NCI-H187 treated with DMSO at 0.1 percent for 48 hours (cell line): ENCODE results near the gene METTL14.
"Not testable (repeated sequence)": the region's sequence is repeated elsewhere in the genome, so short reads cannot be mapped to it uniquely, and the experiment has no call there.

Experiments used
- DNase-seq: peaks from one replicate; lab custom pipeline; 2025; lab: John Stamatoyannopoulos, UW

Gene METTL14

DNA sequence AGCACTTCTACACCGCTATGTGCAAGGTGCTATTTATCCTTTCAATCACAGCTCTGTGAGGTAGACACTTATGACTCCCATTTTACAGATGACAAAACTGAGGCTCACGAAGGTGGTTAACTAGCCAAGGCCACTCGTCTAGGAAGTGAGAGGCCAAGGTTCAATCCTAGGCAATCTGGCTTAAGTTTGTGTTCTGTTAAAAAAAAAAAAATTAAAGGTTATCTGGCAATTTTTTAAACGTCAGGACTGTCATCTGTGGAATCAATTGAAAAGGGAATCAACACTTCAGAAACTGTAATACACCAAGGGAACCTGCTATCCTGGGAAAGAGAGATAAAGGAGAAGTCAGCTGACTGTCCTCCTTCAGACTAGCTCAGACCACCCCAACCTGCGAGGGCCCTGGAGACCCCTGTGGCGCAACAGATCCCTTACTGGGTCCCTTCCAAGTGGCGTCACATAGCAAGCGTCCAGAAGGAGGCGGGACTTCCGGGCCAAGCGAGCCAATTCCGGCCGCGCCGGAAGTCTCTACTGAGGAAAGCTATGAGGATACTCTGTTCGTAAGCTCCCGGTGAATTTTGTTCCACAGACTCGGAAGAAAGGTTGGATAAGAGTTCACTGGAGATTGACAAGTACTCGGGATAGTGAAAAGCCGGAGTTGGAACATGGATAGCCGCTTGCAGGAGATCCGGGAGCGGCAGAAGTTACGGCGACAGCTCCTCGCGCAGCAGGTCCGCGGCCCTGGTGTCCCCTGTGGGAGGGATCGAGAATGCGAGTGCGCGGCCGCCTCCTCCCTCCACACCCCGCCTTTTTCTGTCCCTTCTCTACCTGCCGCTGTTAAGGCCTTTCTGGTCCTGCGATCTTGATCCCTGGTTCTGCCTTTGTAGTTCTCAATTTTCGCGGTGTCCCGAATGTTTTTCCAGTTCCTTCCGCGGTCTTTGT lies at the start of gene METTL14:
Gene METTL14 (plus strand): TSS at position 520 of the 939 bp plus-strand sequence. CDS start 143 bp downstream, at position 663.
- peak; percentile 13 for DNase-seq

DNA sequence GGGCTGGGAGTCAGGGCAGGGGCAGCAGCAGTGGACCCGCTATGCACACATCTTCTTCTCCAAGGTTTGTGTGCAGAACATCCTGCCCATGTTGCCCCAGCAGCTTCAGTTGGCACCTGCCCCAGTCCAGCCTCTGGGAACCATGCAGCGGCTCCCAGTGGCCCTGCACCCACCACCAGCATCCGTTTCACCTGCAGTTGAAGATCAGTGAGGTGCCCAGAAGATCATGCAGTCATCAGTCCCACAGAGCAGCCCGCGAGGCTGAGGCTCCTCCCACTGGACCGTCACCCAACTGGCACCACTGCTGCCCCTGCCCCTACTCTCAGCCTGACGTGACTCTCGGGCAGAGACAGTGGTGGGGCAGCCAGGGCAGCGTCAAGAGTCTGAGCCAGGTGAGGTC lies 49.1 kb upstream of the METTL14 start:
- DNase-seq, result not testable (repeated sequence)

DNA sequence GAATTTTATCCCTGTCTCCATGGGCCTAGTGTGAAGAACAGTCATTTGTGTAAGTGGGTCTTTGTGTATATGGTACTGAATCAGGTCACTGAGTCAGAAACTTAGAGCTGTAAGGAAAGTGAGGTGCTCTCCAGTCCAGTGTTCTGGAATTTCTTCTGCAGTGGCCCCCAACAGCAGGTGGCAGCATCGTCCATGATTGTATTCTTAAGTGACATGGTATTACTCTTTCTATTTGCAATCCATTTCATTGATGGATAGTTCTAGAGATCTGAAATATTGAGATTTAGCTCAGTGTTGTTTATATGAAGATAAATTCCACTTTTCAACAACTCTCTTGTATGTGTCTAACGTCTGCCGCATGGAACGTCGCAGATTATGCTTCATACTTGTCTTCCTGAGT lies 20.5 kb upstream of the METTL14 start:
- DNase-seq, result not testable (repeated sequence)

DNA sequence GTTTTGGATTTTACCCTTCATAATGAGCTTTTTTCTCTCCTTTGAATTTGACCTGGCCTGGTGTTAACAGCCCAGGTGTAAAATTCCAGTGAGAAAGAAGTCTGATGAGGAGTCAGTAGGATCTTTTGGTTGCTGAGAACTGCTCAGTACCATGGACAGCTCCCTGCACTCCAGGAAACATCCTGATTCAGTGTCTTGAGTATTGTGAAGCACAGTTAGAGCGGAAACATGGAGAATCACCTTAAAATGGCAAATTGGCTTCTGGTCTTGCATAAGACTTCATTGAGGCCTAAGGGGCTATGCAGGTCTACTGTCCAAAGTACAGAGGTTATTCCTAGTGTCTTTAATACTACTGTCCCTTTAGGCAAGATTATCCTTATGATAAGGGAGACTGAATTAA lies 16.0 kb upstream of the METTL14 start:
- not testable (repeated sequence) for DNase-seq

DNA sequence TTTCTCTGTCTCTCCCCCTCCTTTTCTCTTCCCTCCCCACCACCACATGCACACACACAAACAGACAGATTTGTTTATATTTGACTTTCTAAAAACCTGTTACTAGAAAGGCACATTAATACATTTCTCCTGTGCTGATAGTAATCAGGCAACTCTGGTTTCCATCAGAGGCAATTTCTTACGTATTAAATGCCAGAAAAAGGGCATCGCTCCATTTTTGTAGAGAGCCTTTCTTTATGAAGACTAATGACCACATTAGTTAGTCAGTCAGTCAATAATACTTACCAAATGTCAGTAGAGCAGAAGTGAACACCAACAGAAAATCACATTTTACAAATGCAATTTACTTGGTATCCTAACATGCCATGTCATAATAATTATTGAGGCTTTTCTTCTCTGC lies 14.2 kb upstream of the METTL14 start:
- not testable (repeated sequence) for DNase-seq

DNA sequence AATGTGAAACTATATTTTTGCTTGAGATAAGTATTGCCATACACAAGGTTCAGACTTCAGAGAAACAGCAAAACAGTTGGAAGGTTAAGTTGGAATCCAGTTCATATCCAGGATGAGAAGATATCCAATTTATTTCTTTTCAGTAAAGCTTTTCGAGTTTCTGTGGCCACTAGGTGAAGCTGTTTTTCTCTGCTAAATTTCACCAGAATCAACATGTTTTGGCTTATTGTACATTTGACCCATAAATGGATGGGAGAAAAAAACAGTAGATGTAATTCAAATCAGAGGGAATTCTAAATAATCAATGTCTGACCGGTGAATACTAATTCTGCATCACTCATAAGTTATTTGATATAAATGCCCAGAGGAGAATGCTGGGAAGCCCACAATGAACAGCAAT lies 9.1 kb upstream of the METTL14 start:
- no peak for DNase-seq

DNA sequence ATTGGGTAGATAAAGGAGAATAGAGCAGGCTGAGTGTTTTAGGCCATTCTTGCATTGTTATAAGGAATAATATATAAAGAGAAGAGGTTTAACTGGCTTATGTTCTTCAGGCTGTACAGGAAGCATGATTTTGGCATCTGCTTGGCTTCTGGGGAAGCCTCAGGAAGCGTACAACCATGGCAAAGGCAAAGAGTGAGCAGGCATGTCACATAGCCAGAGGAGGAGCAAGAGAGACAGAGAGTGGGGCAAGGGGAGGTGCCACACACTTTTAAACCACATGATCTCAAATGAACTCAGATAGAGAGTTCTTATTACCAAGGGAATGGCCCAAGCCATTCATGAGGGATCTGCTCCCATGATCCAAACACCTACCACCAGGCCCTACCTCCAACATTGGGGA lies 4.4 kb upstream of the METTL14 start:
- no peak for DNase-seq

DNA sequence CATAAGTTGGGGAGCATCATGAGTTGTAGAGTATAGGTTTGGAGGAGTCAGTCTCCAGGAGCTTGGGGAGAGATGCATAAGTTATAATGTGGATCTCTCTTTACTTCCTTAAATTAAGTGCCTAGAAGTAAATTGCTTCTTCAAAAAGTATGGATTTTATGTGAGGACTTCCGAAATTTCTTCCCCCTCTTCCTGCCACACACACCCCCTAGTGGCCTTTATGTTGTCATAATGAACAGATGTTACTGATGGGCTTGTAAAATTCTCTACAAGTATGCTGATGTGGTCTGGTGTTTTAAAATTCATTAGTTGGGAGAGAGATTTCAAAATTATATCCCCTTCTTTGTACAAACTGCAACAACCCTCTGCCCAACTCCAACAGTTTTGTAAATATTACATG lies 2.3 kb upstream of the METTL14 start:
- DNase-seq, result no peak

DNA sequence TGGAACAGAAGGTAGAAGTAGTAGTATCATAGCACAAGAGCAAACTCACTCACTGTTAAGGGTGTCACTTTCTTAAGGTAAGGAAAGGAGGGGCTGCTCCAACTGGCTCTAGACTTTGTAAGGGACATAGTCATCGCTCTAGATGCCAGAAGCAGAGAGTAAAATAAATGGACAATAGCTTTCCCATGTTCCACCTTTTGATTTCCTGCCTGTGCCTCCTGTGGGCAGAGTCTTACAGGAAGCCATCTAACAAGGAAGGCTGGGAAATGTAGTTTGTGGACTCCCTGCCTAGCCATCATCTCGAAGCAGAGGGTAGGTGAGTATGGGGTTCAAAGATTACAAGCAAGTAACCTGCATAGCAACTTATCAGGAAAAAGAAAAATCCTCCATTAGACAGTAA lies 1.7 kb upstream of the METTL14 start:
- no peak for DNase-seq

DNA sequence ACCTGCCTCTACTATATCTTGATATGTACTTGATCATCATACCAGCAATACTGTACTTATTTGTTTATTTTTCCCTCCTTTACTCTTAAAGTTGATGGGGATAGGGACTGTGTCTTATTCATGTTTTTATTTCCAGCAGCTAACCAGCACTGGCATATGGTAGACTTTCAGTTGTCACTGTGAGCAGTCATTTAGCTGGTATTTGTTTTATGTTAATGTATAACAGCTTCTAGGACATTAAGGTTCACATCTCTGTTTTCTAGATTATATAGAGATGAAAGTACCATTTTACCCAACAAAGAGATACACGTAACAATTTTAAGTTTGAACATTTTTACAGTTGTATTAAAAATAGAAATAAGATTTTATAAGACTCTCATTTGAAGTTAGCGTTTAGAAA lies 17.9 kb downstream of the METTL14 start:
- no peak for DNase-seq

DNA sequence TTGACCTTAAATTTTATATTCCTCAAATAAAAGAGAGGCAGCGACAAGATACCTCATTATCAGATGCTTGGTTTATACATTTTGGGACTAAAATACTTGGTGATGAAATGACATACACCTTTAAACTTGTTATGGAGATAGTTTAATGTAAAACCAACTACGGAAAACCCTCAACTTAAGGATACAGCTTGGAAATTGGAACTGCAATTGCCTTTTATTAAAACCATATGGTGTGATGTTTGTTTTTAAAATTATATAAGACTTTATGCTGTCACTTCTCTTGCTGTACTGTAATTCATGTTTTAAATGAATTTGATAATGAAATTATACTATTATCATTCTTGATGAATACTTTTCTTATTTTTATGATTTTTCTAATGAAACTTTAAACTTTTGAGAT lies 25.9 kb downstream of the METTL14 start:
- DNase-seq, result no peak

DNA sequence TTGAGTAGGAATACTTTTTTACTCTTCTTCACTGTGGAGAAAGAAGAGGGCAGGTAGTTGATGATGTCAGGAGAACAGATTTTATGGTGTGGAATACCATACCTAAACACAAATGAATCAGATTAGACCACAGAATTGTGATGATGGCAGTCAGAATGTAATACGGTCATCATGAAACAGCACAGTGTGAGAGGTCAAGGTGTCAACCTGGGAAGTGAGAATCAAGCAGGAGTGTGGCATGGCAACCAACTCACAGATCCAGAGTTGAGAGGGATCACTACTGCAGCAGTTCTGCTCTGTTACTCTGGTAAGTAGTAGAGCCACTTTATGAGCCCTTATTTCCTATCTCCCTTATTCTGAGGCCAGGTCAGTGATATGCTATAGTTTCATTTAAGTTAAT lies 27.7 kb downstream of the METTL14 start:
- no peak for DNase-seq

DNA sequence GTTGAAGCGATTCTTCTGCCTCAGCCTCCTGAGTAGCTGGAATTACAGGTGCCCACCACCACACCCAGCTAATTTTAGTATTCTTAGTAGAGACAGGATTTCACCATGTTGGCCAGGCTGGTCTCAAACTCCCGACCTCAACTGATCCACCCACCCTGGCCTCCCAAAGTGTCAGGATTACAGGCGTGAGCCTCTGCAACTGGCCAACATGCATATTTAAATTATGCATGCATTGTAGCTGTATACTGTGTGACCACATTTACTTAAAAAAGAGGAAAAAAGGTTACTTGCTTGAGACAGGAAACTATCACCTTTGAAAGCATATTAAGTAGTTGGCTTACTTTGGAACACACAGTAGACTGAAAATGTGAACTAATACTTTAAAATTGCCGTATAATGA lies 29.5 kb downstream of the METTL14 start:
- DNase-seq, result no peak

DNA sequence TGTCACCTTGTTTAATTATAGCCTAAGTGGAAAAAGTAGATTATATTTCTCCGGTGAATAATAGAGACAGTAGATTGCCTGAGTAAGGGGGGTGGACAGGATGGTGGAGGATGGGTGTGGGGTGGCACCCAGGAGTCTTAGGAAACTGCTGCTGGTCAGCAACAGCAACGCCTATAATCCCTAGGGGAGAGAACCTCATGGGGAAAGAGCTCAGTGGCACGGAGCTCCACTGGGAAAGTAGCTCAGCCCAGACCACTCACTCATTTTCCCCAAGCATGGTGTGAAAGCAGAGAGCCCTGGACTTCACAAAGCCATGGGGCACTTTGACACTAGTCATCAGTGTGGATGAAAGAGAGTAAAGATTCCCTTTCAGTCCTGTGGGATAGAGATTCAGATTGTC lies 31.1 kb downstream of the METTL14 start:
- DNase-seq, result no peak

DNA sequence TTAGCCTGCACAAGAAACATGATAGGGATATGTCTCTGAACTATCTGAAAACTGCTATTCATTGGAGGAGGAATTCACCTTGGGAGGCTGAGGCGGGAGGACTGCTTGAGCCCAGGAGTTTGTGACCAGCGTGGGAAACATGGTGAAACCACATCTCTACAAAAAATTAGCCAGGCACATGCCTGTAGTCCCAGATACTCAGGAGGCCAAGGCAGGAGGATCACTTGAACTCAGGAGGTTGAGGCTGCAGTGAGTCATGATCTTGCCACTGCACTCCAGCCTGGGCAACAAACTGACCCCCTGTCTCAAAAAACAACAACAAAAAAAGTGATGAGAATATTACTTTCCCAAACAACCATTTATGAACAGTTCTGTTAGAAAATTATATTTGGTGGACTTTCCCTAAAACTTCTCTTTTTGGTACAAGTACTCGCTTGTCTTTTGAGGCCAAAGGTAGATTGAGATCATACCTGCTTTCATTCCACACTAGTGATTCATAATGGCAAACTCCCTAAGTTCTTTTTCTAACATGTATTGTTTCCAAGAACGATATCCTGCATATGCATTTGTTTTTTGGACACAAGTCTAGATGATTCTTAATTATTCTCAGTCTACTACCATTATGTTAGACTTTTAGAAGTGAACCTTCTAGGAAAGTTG lies 33.4 kb downstream of the METTL14 start:
- no peak for DNase-seq

DNA sequence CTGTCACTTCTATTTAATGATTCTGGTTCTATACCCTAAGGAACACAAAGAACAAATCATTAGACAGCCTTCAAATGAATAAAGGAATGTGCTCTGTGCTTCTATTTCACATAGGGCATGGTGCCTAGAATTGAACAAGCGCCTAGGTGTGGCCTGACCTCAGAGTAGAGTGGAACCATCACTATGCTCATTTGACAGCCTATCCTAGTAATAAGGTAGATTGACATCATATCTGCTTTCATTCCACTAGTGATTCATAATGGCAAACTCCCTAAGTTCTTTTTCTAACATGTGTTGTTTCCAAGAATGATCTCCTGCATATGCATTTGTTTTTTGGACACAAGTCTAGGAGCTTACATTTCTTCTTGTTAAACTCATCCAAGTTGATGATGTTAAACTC lies 36.6 kb downstream of the METTL14 start:
- no peak for DNase-seq

DNA sequence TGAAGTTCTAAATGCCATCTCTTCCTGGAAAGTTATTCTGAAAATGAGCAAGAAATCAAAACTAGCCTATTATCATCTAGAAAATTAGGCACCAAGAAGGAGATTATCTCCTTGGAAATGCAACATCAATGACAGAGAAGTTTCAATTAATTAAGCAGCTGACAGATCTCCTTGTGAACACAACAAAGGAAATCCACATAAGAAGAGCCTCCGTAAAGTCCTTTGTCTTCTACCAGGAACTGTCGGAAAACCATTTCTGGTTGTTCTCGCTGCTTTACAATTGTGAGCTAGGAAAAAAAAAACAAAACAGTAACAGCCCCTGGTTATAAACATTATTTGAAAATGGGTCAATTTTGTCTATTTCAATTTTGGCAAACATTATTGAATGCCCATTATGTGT lies 38.2 kb downstream of the METTL14 start:
- DNase-seq, result no peak

DNA sequence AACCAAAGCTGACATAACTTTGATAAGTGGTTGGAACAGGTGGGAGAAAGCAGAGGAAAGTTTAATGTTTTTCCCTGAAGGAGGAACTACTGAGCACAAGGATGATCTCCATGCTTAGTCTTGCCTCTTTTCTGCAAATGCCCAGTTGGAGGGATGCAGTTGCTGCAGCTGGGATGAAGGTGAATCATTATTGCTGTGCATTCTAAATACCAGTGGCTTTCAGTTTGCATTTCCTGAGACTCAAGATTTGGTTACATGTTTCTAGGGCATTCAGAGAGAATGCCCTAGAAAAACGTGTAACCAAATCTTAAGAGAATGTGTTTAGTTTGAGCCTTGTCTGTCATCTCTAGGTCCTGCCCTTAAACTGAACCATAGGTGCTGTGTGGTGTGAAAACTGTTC lies 42.2 kb downstream of the METTL14 start:
- DNase-seq, result no peak

DNA sequence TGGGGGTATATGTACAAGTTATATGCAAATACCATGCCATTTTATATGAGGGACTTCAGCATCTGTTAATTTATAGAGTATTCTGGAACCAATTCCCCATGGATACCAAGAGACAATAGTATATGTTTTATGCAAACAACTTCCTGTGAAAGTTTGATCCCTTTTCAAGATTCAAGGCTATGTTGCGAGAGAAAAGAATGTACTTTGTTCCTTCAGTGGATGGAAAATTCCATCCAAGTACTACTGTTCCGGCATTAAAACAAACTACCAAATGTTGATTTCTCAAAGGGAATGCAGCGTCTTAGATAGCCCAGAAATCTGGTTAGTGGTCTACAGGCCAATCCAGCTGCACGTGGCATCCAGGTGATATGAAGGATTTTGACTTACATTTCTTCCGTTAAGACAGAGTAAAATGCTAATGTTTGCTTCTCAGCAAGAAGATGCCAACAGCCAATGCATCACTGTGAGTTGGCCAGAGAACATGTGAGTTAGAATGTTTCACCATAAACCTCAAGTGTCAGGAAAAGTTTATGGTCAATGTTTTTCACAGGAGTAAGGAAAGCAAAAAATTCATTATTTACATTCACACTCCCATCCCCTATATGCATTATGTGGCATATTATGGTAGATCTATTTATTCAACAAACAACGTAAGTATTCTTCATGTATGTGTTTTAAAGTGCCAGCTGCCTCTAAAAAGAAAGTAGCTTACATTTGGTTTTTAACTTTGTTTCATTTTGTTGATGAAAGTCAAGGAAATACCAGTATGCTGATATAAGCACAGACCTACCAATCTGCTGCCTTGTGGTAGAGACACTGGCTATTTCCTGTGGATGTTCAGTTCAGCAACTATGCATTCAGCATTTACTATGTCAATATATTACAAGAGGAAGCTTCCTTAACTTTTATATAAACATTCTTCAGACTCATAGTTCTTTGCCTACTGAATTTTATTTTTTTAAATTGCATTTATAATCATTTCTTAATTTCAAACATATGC lies 44.4 kb downstream of the METTL14 start:
- no peak for DNase-seq

DNA sequence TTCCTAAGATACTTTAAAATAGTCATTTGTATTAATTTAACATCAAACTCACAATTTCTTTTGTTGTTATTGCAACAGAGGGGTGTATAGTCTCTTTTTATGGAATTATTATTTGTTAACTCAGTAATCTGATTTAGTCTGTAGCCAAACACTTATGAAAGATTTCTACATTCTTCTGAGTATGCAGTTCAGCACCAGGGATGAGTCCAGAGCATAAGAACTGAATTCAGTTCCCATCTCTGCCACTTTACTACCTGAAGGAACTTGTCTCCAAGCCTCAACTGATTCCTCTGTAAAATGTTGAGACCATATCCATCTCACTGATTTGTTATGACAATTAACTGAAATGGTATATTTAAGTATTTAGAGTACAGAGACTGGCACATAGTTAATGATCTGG lies 45.5 kb downstream of the METTL14 start:
- no peak for DNase-seq

DNA sequence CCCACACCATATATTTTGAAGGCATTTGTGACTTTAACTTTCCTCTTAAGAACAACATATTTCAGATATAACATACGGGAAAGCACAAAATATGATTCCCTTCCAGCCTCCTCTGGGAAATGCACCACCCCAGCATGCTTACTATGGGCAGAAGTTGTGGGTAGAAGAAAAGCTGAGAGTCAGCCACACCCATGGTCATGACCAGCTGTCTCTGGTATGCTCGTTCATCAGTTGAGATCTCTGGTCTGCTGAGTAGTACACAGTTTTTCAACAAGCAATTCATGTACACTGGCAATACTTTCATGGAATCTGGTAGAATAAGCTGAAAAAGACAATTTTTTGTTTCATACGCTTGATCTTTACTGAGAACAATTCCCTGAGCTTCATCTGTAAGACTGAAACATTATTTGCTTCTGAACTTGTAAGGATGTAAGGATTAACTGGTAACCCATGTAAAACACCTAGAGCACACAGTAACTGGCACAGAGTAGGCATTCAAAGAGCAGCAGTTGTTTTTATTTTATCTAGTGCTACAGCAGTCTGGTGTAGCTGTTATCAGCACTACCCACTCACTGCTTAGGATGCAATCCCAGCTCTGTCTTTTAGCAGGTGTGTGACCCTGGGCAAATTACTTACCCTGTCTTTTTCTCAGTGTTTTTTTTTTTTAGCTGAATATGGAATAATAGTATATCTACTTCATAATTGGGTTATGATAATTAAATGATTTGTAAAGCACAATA lies 47.6 kb downstream of the METTL14 start:
- no peak for DNase-seq
